SK-N-SH (cell line): ENCODE measurements around the gene CHCHD6. TPM values are rescaled to one million over a fixed set of nuclear protein-coding genes. Genes with fewer than 3 reads are reported as not detected.

ENCODE experiments used
- CTCF ChIA-PET: fragments of 300-600, 350-600 bp; formaldehyde crosslinking; extraction: SDS; loops from one replicate; lab custom pipeline; 2021; lab: Yijun Ruan, JAX
- POLR2A ChIA-PET: fragments of 350-600 bp; sonication (Branson Sonifier 250); formaldehyde crosslinking; extraction: SDS; loops from one replicate; lab custom pipeline; 2020; ENCODE audit warnings: antibody characterized with exemption, inconsistent platforms; lab: Yijun Ruan, JAX
- DNase-seq: peaks from one replicate; pipeline ENCODE4 v3.0.0; 2012
- H2AFZ ChIP-seq: fragments of 200-600 bp; sonication (generic); 2 replicates; pipeline ENCODE4 v1.8.1; 2016; ENCODE audit warnings: antibody characterized with exemption, mild to moderate bottlenecking, low read depth
- H3F3A ChIP-seq: fragments of 200-600 bp; sonication (generic); replicated peaks from 2 replicates; pipeline ENCODE3; 2016; ENCODE audit warnings: antibody characterized with exemption, mild to moderate bottlenecking; ENCODE audit not compliant: insufficient read depth
- H3K27ac ChIP-seq, 2 experiments: fragments of 200-500 bp in 1 of 2; fragments of 200-600 bp in 1 of 2; sonication (Bioruptor generic) in 1 of 2; sonication (generic), shearing (Covaris generic) in 1 of 2; 2 replicates each; pipeline versions ENCODE4 v1.5.1 to v1.6.1; 2014 to 2016; ENCODE audit warnings: low read depth in 2 of 2, inconsistent platforms in 1 of 2, low read length in 1 of 2, mild to moderate bottlenecking in 1 of 2, mixed read lengths in 1 of 2
- H3K27me3 ChIP-seq: fragments of 200-600 bp; sonication (generic), shearing (Covaris generic); 2 replicates; pipeline ENCODE4 v1.6.1; 2016; ENCODE audit warnings: mixed run types; ENCODE audit not compliant: insufficient read depth
- H3K36me3 ChIP-seq, 2 experiments: fragments of 200-500 bp in 1 of 2; fragments of 200-600 bp in 1 of 2; sonication (Bioruptor generic) in 1 of 2; sonication (generic) in 1 of 2; replicated peaks in 1 of 2; 2 replicates each; pipeline versions ENCODE3 to v1.5.1; 2014 to 2016; ENCODE audit warnings: low read length in 1 of 2, mild to moderate bottlenecking in 1 of 2; ENCODE audit not compliant: insufficient read depth in 2 of 2, control insufficient read depth in 1 of 2
- H3K4me1 ChIP-seq, 2 experiments: fragments of 200-500 bp in 1 of 2; fragments of 200-600 bp in 1 of 2; sonication (Bioruptor generic) in 1 of 2; sonication (generic), shearing (Covaris generic) in 1 of 2; 2 replicates each; pipeline versions ENCODE4 v1.5.1 to v1.6.1; 2014 to 2016; ENCODE audit warnings: low read depth in 1 of 2, low read length in 1 of 2, mixed run types in 1 of 2; ENCODE audit not compliant: insufficient read depth in 2 of 2, control insufficient read depth in 1 of 2
- H3K4me2 ChIP-seq: fragments of 200-600 bp; sonication (generic), shearing (Covaris generic); 2 replicates; pipeline ENCODE4 v1.6.1; 2017; ENCODE audit warnings: mixed run types
- H3K4me3 ChIP-seq, 2 experiments: fragments of 200-500 bp in 1 of 2; fragments of 200-600 bp in 1 of 2; sonication (Bioruptor generic) in 1 of 2; sonication (generic), shearing (Covaris generic) in 1 of 2; 2 replicates each; pipeline versions ENCODE4 v1.5.1 to v1.8.1; 2014 to 2016; ENCODE audit warnings: low read depth in 2 of 2, inconsistent platforms in 1 of 2, low read length in 1 of 2, mild to moderate bottlenecking in 1 of 2, mixed read lengths in 1 of 2, moderate library complexity in 1 of 2
- H3K79me2 ChIP-seq: fragments of 200-600 bp; sonication (generic); 2 replicates; pipeline ENCODE4 v1.8.1; 2017; ENCODE audit warnings: mild to moderate bottlenecking; ENCODE audit not compliant: insufficient read depth
- H3K9ac ChIP-seq: fragments of 200-600 bp; sonication (generic); 2 replicates; pipeline ENCODE4 v1.6.1; 2017; ENCODE audit warnings: mixed run types
- H3K9me2 ChIP-seq: fragments of 200-600 bp; sonication (generic); 2 replicates; pipeline ENCODE4 v1.6.1; 2017; ENCODE audit warnings: mixed run types
- H3K9me3 ChIP-seq: fragments of 200-600 bp; sonication (generic); 2 replicates; pipeline ENCODE4 v1.6.1; 2017; ENCODE audit warnings: mixed run types, mild to moderate bottlenecking, moderate library complexity
- H4K20me1 ChIP-seq: fragments of 200-600 bp; sonication (generic); 2 replicates; pipeline ENCODE4 v1.6.1; 2017; ENCODE audit warnings: mild to moderate bottlenecking, mixed run types; ENCODE audit not compliant: insufficient read depth
- CTCF ChIP-seq: fragments of 200-600 bp; sonication (generic); IDR thresholded peaks from 2 replicates; pipeline ENCODE4 v1.6.1; 2017; ENCODE audit warnings: antibody characterized with exemption, mild to moderate bottlenecking, moderate library complexity
- ELF1 ChIP-seq: IDR thresholded peaks from 2 replicates; pipeline ENCODE4 v1.4.0; 2012
- FOSL2 ChIP-seq: IDR thresholded peaks from 2 replicates; pipeline ENCODE4 v1.4.0; 2012; ENCODE audit warnings: low read depth, mild to moderate bottlenecking, moderate library complexity, borderline replicate concordance
- FOXM1 ChIP-seq: IDR thresholded peaks from 2 replicates; pipeline ENCODE4 v1.4.0; 2012; ENCODE audit warnings: low read depth, mild to moderate bottlenecking
- GABPA ChIP-seq: IDR thresholded peaks from 2 replicates; pipeline ENCODE4 v1.4.0; 2012; ENCODE audit warnings: low read depth, mild to moderate bottlenecking
- GATA2 ChIP-seq: sonication (generic); formaldehyde crosslinking; IDR thresholded peaks from 2 replicates; pipeline ENCODE4 v1.5.0; 2020; ENCODE audit warnings: mild to moderate bottlenecking, missing genetic modification reagents
- IRF3 ChIP-seq: fragments of 150-350 bp; IDR thresholded peaks from 2 replicates; pipeline ENCODE4 v1.6.1; 2016; ENCODE audit warnings: mild to moderate bottlenecking, low read depth, low read length
- MAX ChIP-seq: IDR thresholded peaks from 2 replicates; pipeline ENCODE4 v1.4.0; 2012; ENCODE audit warnings: low read depth
- MEF2A ChIP-seq: IDR thresholded peaks from 2 replicates; pipeline ENCODE4 v1.4.0; 2012; ENCODE audit warnings: low read depth, borderline replicate concordance
- MXI1 ChIP-seq: IDR thresholded peaks from 2 replicates; pipeline ENCODE4 v1.6.1; 2012; ENCODE audit warnings: mild to moderate bottlenecking, low read depth, low read length, improper control_type of control experiment
- NFIC ChIP-seq: IDR thresholded peaks from 2 replicates; pipeline ENCODE4 v1.4.0; 2012; ENCODE audit warnings: borderline replicate concordance
- RAD21 ChIP-seq: IDR thresholded peaks from 2 replicates; pipeline ENCODE4 v1.6.1; 2012; ENCODE audit warnings: mild to moderate bottlenecking, low read length
- RCOR1 ChIP-seq: fragments of 150-350 bp; IDR thresholded peaks from 2 replicates; pipeline ENCODE4 v1.6.1; 2017; ENCODE audit warnings: antibody characterized with exemption, low read length
- RFX5 ChIP-seq: IDR thresholded peaks from 2 replicates; pipeline ENCODE4 v1.6.1; 2012; ENCODE audit warnings: mild to moderate bottlenecking, improper control_type of control experiment, low read length
- RXRA ChIP-seq: IDR thresholded peaks from 2 replicates; pipeline ENCODE4 v1.4.0; 2012; ENCODE audit warnings: low read depth, mild to moderate bottlenecking, borderline replicate concordance
- SMC3 ChIP-seq: IDR thresholded peaks from 2 replicates; pipeline ENCODE4 v1.6.1; 2012; ENCODE audit warnings: low read depth, low read length, improper control_type of control experiment
- USF1 ChIP-seq: IDR thresholded peaks from 2 replicates; pipeline ENCODE4 v1.4.0; 2012; ENCODE audit warnings: low read depth, borderline replicate concordance
- WGBS: methylation state at CpG from one replicate; pipeline ENCODE4 v1.1.6; 2017; ENCODE audit warnings: low lambda C conversion rate; 5-methylcytosine and 5-hydroxymethylcytosine counted together
- polyA plus RNA-seq, 3 experiments: library from polyadenylated mRNA; depleted of rRNA; stranded (reverse); fragments of >200 nt; gene quantifications; 2 replicates each; pipeline ENCODE4 v1.2.3, GENCODE V29; 2012
- TF ChIP-seq, protein P1 (sequence below): IDR thresholded peaks from 2 replicates; pipeline ENCODE4 v1.6.1; 2012; ENCODE audit warnings: mild to moderate bottlenecking, low read depth, low read length, moderate library complexity

The CHCHD6 gene
- polyA plus RNA-seq, 1 of the 3 experiments (the other 2 are of a cell fraction), result 42.5 TPM

DNA sequence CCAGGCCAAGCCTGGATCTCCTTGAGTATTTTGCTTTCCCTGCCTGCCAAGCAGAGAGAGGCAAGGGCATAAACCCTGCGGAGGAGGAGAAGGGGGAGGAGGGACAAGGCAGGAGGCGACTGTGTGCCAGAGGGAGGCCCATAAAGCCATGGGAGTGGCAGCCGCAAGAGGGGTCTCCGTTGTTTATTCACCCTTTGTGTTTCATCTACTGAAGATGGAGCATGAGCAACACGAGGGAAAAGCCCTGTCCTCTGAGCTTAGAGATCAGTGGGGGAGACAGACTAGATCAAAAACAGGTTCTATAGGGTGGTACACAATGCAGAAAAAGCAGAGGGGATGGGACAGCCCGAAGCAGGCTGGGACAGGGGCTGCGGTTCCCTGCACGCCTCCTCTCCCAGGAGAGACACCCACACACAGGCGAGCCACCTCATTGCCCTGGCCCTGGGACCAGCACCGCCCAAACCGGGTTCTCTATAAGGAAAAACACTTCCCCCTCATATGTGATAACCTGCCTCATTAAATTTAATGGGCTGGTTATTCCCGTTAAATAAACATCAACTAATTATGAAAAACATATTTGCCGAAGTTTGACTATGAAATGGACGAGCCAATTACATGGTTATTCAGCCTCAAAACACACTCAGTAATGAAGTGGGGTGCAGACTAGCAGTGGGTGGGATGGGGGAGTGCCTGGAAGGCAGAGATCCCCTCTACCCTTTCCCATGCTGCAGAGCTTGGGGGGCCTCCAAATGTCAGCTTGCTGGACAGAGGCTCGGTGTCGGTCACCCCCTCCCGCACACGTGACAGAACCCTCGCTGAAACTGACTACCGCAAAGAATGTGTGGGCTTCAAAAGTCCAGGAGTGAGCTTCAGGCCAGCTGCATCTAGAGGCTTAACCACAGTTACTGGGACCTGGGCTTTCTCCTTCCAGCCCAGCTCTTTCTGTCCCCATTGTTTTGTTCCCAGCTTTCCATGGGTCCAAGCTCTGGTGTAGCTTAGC is 264.7 kb downstream of the CHCHD6 start (continued):
- TF ChIP-seq, protein P1, sequence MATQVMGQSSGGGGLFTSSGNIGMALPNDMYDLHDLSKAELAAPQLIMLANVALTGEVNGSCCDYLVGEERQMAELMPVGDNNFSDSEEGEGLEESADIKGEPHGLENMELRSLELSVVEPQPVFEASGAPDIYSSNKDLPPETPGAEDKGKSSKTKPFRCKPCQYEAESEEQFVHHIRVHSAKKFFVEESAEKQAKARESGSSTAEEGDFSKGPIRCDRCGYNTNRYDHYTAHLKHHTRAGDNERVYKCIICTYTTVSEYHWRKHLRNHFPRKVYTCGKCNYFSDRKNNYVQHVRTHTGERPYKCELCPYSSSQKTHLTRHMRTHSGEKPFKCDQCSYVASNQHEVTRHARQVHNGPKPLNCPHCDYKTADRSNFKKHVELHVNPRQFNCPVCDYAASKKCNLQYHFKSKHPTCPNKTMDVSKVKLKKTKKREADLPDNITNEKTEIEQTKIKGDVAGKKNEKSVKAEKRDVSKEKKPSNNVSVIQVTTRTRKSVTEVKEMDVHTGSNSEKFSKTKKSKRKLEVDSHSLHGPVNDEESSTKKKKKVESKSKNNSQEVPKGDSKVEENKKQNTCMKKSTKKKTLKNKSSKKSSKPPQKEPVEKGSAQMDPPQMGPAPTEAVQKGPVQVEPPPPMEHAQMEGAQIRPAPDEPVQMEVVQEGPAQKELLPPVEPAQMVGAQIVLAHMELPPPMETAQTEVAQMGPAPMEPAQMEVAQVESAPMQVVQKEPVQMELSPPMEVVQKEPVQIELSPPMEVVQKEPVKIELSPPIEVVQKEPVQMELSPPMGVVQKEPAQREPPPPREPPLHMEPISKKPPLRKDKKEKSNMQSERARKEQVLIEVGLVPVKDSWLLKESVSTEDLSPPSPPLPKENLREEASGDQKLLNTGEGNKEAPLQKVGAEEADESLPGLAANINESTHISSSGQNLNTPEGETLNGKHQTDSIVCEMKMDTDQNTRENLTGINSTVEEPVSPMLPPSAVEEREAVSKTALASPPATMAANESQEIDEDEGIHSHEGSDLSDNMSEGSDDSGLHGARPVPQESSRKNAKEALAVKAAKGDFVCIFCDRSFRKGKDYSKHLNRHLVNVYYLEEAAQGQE, result no peak
- TF ChIP-seq USF1, result no peak
- no peak for TF ChIP-seq RFX5
- no peak for TF ChIP-seq RXRA
- TF ChIP-seq RAD21, result no peak
- no peak for TF ChIP-seq RCOR1

DNA sequence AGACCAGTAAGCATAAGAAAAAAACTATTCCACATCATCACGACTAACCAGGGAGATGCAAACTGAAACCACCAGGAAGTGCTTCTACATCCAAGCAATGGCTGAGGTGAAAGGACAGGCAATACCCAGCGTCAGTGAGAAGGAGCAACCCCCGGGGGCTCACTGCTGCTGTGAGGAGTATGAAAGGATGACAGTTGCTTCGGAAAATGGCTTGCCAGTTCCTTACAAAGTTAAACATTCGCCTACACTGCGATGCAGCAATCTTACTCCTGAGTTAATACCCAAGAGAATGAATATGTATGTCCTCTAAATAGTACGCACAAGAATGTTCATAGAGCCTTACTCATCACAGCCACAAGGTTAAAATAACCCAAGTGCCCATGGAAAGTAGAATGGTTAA is 265.5 kb downstream of the CHCHD6 start:
- Histone ChIP-seq H3F3A (no peaks in the 10 kb centered on the region), H3K4me1 (peaks cover 0 to 18% of the 10 kb centered on the region in 2 experiments; a peak in 1 of 4 replicates), H3K27ac (no peak overlapping the region), H3K9me2 (no peaks in the 10 kb centered on the region), H3K36me3 (no peaks in the 10 kb centered on the region), H3K79me2 (no peaks in the 10 kb centered on the region), H3K4me3 (no peak overlapping the region), H3K4me2 (no peak overlapping the region), H3K27me3 (no peaks in the 10 kb centered on the region), H3K9ac (no peak overlapping the region), H2AFZ (no peak overlapping the region), H3K9me3 (0 out of 2 replicates have a peak, but pooled peaks cover under 1% of the 10 kb centered on the region), H4K20me1 (no peaks in the 10 kb centered on the region)
- POLR2A ChIA-PET, result no interaction called here
- CTCF ChIA-PET, result interaction anchor here (0.8 to 4.5 kb wide), 4 partner anchors 12 to 290 kb away, joined by 3 to 28 read pairs (median 6); partner anchors contain the start of gene PLXNA1
- WGBS, result 71% methylated on average over 7 of the region's 7 CpGs
- DNase-seq, result no peak
- TF ChIP-seq IRF3 (no peak), ELF1 (no peak), SMC3 (no peak), RCOR1 (no peak), USF1 (no peak), MAX (no peak), RXRA (no peak), FOXM1 (no peak), MXI1 (no peak), GABPA (no peak), CTCF (no peak), RAD21 (no peak), MEF2A (no peak), GATA2 (no peak), NFIC (no peak), FOSL2 (no peak)
